G401.6 (cell line): Measurements from ENCODE around the gene MOK.

Source experiments
- FAIRE-seq: peaks from 2 replicates; lab custom pipeline; 2012; peaks lifted over from hg19 to GRCh38; lab: Jason Lieb, UNC

Gene MOK

GRCh38 chr14:102203382-102203781 is 101.6 kb downstream of the MOK start:
- FAIRE-seq: no peak

- no peak for FAIRE-seq
These were observed 102.0 kb downstream of the MOK start for GRCh38 chr14:102202944-102203343.

- no peak for FAIRE-seq
These were observed 103.2 kb downstream of the MOK start for GRCh38 chr14:102201776-102202175.

- no peak for FAIRE-seq
These were observed 103.6 kb downstream of the MOK start for GRCh38 chr14:102201353-102201738.

GRCh38 chr14:102200690-102201352 is 104.1 kb downstream of the MOK start:
- FAIRE-seq: no peak

- no peak for FAIRE-seq
These were observed 107.6 kb downstream of the MOK start for GRCh38 chr14:102197317-102197853.

GRCh38 chr14:102196902-102197230 is 108.1 kb downstream of the MOK start:
- FAIRE-seq: no peak

- no peak for FAIRE-seq
These were observed 108.7 kb downstream of the MOK start for GRCh38 chr14:102196039-102196901.

GRCh38 chr14:102195446-102195845 is 109.5 kb downstream of the MOK start:
- FAIRE-seq: no peak

- FAIRE-seq: no peak
These were observed 110.1 kb downstream of the MOK start for GRCh38 chr14:102194856-102195255.

GRCh38 chr14:102192840-102193502 is 112.0 kb downstream of the MOK start:
- peak; percentile 72 for FAIRE-seq

GRCh38 chr14:102189874-102190273 is 115.1 kb downstream of the MOK start:
- no peak for FAIRE-seq

- FAIRE-seq: no peak
These were observed 116.8 kb downstream of the MOK start for GRCh38 chr14:102188187-102188586.

- no peak for FAIRE-seq
These were observed 117.4 kb downstream of the MOK start for GRCh38 chr14:102187568-102188001.

- FAIRE-seq: no peak
These were observed 117.9 kb downstream of the MOK start for GRCh38 chr14:102187044-102187443.

GRCh38 chr14:102185360-102185759 is 119.6 kb downstream of the MOK start:
- no peak for FAIRE-seq

GRCh38 chr14:102184316-102185035 is 120.5 kb downstream of the MOK start:
- no peak for FAIRE-seq

- no peak for FAIRE-seq
These were observed 121.1 kb downstream of the MOK start for GRCh38 chr14:102183886-102184285.

- no peak for FAIRE-seq
These were observed 121.9 kb downstream of the MOK start for GRCh38 chr14:102182936-102183619.

- no peak for FAIRE-seq
These were observed 122.8 kb downstream of the MOK start for GRCh38 chr14:102182190-102182589.

GRCh38 chr14:102181187-102181586 is 123.8 kb downstream of the MOK start:
- no peak for FAIRE-seq
